ENCODE data around the gene APOF.
"Not testable (repeated sequence)": the region's sequence is repeated elsewhere in the genome, so short reads cannot be mapped to it uniquely, and the experiment has no call there.

APOF gene

GRCh38 chr12:56350662-56351061 is 12.0 kb downstream of the APOF start:
- no peak for DNase-seq (ENCODE audit: insufficient read length, low spot score)
- no peak for TF ChIP-seq POLR2A (IDR thresholded peaks at IDR 0.05; ENCODE audit: low read depth, low read length)
- FAIRE-seq = no peak

- DNase-seq (ENCODE audit: insufficient read length, low spot score) = no peak
- no peak for FAIRE-seq
- TF ChIP-seq POLR2A (IDR thresholded peaks at IDR 0.05; ENCODE audit: low read depth, low read length) = no peak
These were observed 13.9 kb downstream of the APOF start for GRCh38 chr12:56348776-56349175.

GRCh38 chr12:56347255-56347654 is 15.4 kb downstream of the APOF start:
- FAIRE-seq = not testable (repeated sequence)

GRCh38 chr12:56346675-56347074 is 16.0 kb downstream of the APOF start:
- FAIRE-seq = no peak
- DNase-seq (ENCODE audit: insufficient read length, low spot score) = no peak
- no peak for TF ChIP-seq POLR2A (IDR thresholded peaks at IDR 0.05; ENCODE audit: low read depth, low read length)

More at GRCh38 chr12:56347255-56347654, 15.4 kb downstream of the APOF start:
- not testable (repeated sequence) for DNase-seq (ENCODE audit: insufficient read length, low spot score)

- not testable (repeated sequence) for DNase-seq (ENCODE audit: insufficient read length, low spot score); FAIRE-seq
These were observed 20.4 kb downstream of the APOF start for GRCh38 chr12:56342290-56342689.

- DNase-seq (ENCODE audit: insufficient read length, low spot score) = no peak
- no peak for TF ChIP-seq POLR2A (IDR thresholded peaks at IDR 0.05; ENCODE audit: low read depth, low read length)
- FAIRE-seq = no peak
These were observed 21.0 kb downstream of the APOF start for GRCh38 chr12:56341616-56342015.

- DNase-seq (ENCODE audit: insufficient read length, low spot score) (no peak), FAIRE-seq (no peak)
- no peak for TF ChIP-seq POLR2A (IDR thresholded peaks at IDR 0.05; ENCODE audit: low read depth, low read length)
These were observed 23.6 kb downstream of the APOF start for GRCh38 chr12:56339158-56339422.

GRCh38 chr12:56338308-56339157 is 24.1 kb downstream of the APOF start, which contains the start of gene IL23A:
TSS of gene IL23A (plus strand) at chr12:56338884. CDS start at chr12:56339045, 161 bp downstream.
- no peak for TF ChIP-seq POLR2A (IDR thresholded peaks at IDR 0.05; ENCODE audit: low read depth, low read length)
- FAIRE-seq (no peak), DNase-seq (ENCODE audit: insufficient read length, low spot score) (no peak)

GRCh38 chr12:56337753-56338251 is 24.9 kb downstream of the APOF start:
- DNase-seq (ENCODE audit: insufficient read length, low spot score) (no peak), FAIRE-seq (no peak)
- no peak for TF ChIP-seq POLR2A (IDR thresholded peaks at IDR 0.05; ENCODE audit: low read depth, low read length)

GRCh38 chr12:56336361-56337167 is 26.1 kb downstream of the APOF start:
- no peak for FAIRE-seq

GRCh38 chr12:56335527-56335926 is 27.1 kb downstream of the APOF start:
- DNase-seq (ENCODE audit: insufficient read length, low spot score); FAIRE-seq: not testable (repeated sequence)

More at GRCh38 chr12:56336361-56337167, 26.1 kb downstream of the APOF start:
- no peak for TF ChIP-seq POLR2A (IDR thresholded peaks at IDR 0.05; ENCODE audit: low read depth, low read length)
- no peak for DNase-seq (ENCODE audit: insufficient read length, low spot score)

GRCh38 chr12:56334490-56334793 is 28.2 kb downstream of the APOF start:
- DNase-seq (ENCODE audit: insufficient read length, low spot score) = no peak
- no peak for TF ChIP-seq POLR2A (IDR thresholded peaks at IDR 0.05; ENCODE audit: low read depth, low read length)
- FAIRE-seq = no peak

GRCh38 chr12:56333679-56334489 is 28.8 kb downstream of the APOF start, which contains the start of gene PAN2:
TSS of gene PAN2 (minus strand) at chr12:56334000. CDS start at chr12:56333094, 906 bp downstream.
- TF ChIP-seq POLR2A (IDR thresholded peaks at IDR 0.05; ENCODE audit: low read depth, low read length) = peak; percentile 50
- peak; percentile 53 for FAIRE-seq
- DNase-seq (ENCODE audit: insufficient read length, low spot score) = peak; percentile 98

- TF ChIP-seq POLR2A (IDR thresholded peaks at IDR 0.05; ENCODE audit: low read depth, low read length) = no peak
- DNase-seq (ENCODE audit: insufficient read length, low spot score) (no peak), FAIRE-seq (no peak)
These were observed 29.4 kb downstream of the APOF start for GRCh38 chr12:56333197-56333678.

Measured in H54 (cell line).